PC-9 (cell line): ENCODE measurements around the gene AKR1C1. TPM values are rescaled to one million over a fixed set of nuclear protein-coding genes. Genes with fewer than 3 reads are reported as not detected.
"Not testable (repeated sequence)": the region's sequence is repeated elsewhere in the genome, so short reads cannot be mapped to it uniquely, and the experiment has no call there.

Source experiments
- BruUV-seq: library from RNA; stranded (reverse); fragments of 400-500 nt; replicated peaks from 2 replicates; lab custom pipeline; 2021; lab: Mats Ljungman, UMichigan
- CTCF ChIA-PET: fragments of 300-600 bp; sonication (Branson Sonifier 250); formaldehyde crosslinking; loops from one replicate; lab custom pipeline; 2022; ENCODE audit warnings: antibody characterized with exemption; lab: Charles Lee
- POLR2A ChIA-PET: fragments of 300-600 bp; sonication (Branson Sonifier 250); formaldehyde crosslinking; loops from one replicate; lab custom pipeline; 2022; ENCODE audit warnings: antibody characterized with exemption; ENCODE audit not compliant: unreplicated experiment; lab: Charles Lee
- DNase-seq, 2 experiments: peaks; one replicate each; pipeline versions ENCODE4 v3.0.0 to v3.0.0-alpha.2; 2015 to 2022; ENCODE audit warnings: mixed read lengths in 1 of 2
- H2AFZ ChIP-seq: fragments of 200-600 bp; sonication (generic); 2 replicates; pipeline ENCODE4 v1.8.1; 2017; ENCODE audit warnings: antibody characterized with exemption
- H3F3A ChIP-seq: fragments of 200-600 bp; sonication (generic); 2 replicates; pipeline ENCODE4 v1.8.1; 2017; ENCODE audit warnings: antibody characterized with exemption, mild to moderate bottlenecking, low read depth; ENCODE audit not compliant: insufficient read depth
- H3K27ac ChIP-seq: fragments of 200-600 bp; sonication (generic); 2 replicates; pipeline ENCODE4 v1.6.1; 2016; ENCODE audit warnings: mixed run types
- H3K27me3 ChIP-seq: fragments of 200-600 bp; sonication (generic); 2 replicates; pipeline ENCODE4 v1.6.1; 2016; ENCODE audit warnings: low read depth, mixed run types; ENCODE audit not compliant: insufficient read depth
- H3K36me3 ChIP-seq: fragments of 200-600 bp; sonication (generic); 2 replicates; pipeline ENCODE4 v1.6.1; 2016; ENCODE audit warnings: low read depth, mixed run types
- H3K4me1 ChIP-seq: fragments of 200-600 bp; sonication (generic); replicated peaks from 2 replicates; pipeline ENCODE4 v1.6.1; 2016; ENCODE audit warnings: mixed run types; ENCODE audit not compliant: insufficient read depth
- H3K4me2 ChIP-seq: fragments of 200-600 bp; sonication (generic); 2 replicates; pipeline ENCODE4 v1.6.1; 2017; ENCODE audit warnings: mixed run types
- H3K4me3 ChIP-seq: fragments of 200-600 bp; sonication (generic); 2 replicates; pipeline ENCODE4 v1.6.1; 2016; ENCODE audit warnings: mixed run types
- H3K79me2 ChIP-seq: fragments of 200-600 bp; sonication (generic); 2 replicates; pipeline ENCODE4 v1.6.1; 2017; ENCODE audit warnings: low read depth, mixed run types
- H3K9me2 ChIP-seq: fragments of 200-600 bp; sonication (generic); 2 replicates; pipeline ENCODE4 v1.8.1; 2017; ENCODE audit warnings: mild to moderate bottlenecking; ENCODE audit not compliant: insufficient read depth
- H3K9me3 ChIP-seq: fragments of 200-600 bp; sonication (generic); 2 replicates; pipeline ENCODE4 v1.8.1; 2016; ENCODE audit warnings: low read depth; ENCODE audit not compliant: insufficient read depth
- H4K20me1 ChIP-seq: fragments of 200-600 bp; sonication (generic); 2 replicates; pipeline ENCODE4 v1.8.1; 2017; ENCODE audit not compliant: insufficient read depth
- CTCF ChIP-seq: fragments of 200-600 bp; sonication (generic); conservative IDR thresholded peaks from 2 replicates; pipeline ENCODE4 v1.6.1; 2017; ENCODE audit warnings: mixed run types, antibody characterized with exemption, mild to moderate bottlenecking, moderate library complexity
- EZH2 ChIP-seq: fragments of 200-600 bp; sonication (generic); IDR thresholded peaks from 2 replicates; pipeline ENCODE4 v1.8.0; 2017; ENCODE audit warnings: antibody characterized with exemption, low read depth
- intact Hi-C: fragments of 100-400 bp; cut with micrococcal nuclease; formaldehyde crosslinking; loops from one replicate; pipeline ENCODE4 v1.10.0; 2022; ENCODE audit not compliant: unreplicated experiment
- total RNA-seq: library from RNA; stranded (reverse); gene quantifications from 2 replicates; pipeline ENCODE4 v1.2.3, GENCODE V29; 2021

The AKR1C1 gene
- total RNA-seq, 1 experiment from 2014 or later = 1,313 TPM

- ChIA-PET CTCF (no interaction called here), POLR2A (no interaction called here)
- Histone ChIP-seq H3F3A (peaks cover 9% of the 10 kb centered on the region), H3K36me3 (no peaks in the 10 kb centered on the region), H3K4me1 (peaks cover 19% of the 10 kb centered on the region), H3K9me3 (peaks cover 3% of the 10 kb centered on the region; the same call in 1 of the 2 replicates), H3K79me2 (no peaks in the 10 kb centered on the region), H3K4me3 (no peak overlapping the region), H3K27me3 (no peaks in the 10 kb centered on the region), H3K9me2 (no peaks in the 10 kb centered on the region), H4K20me1 (no peaks in the 10 kb centered on the region), H2AFZ (no peak overlapping the region), H3K27ac (no peak overlapping the region), H3K4me2 (no peak overlapping the region)
- no TSS peak for BruUV-seq
- TF ChIP-seq CTCF (no peak), EZH2 (no peak)
- no peak for DNase-seq
- intact Hi-C loops = no loop called here
These were observed 28.7 kb upstream of the AKR1C1 start for GRCh38 chr10:4934391-4934987.

GRCh38 chr10:4937346-4937745 lies 25.9 kb upstream of the AKR1C1 start:
- peaks cover 3% of the 10 kb centered on the region; the same call in 1 of the 2 replicates for H3K9me3 ChIP-seq
- H3K27ac ChIP-seq = no peak overlapping the region
- H3K27me3 ChIP-seq = no peaks in the 10 kb centered on the region
- ChIA-PET POLR2A (interaction anchor here (0.6 kb wide), 1 partner anchor 12 kb away, joined by 3 read pairs; no protein-coding TSS in a partner anchor), CTCF (no interaction called here)
- H3K4me1 ChIP-seq = peaks cover 42% of the 10 kb centered on the region
- no peaks in the 10 kb centered on the region for H4K20me1 ChIP-seq
- H3K4me2 ChIP-seq = no peak overlapping the region
- no peaks in the 10 kb centered on the region for H3K9me2 ChIP-seq
- H3F3A ChIP-seq = peaks cover 35% of the 10 kb centered on the region
- TF ChIP-seq EZH2 = no peak
- TF ChIP-seq CTCF = no peak
- H3K36me3 ChIP-seq = no peaks in the 10 kb centered on the region
- no peak overlapping the region for H2AFZ ChIP-seq
- no peak overlapping the region for H3K4me3 ChIP-seq
- no TSS peak for BruUV-seq
- intact Hi-C loops = no loop called here
- no peaks in the 10 kb centered on the region for H3K79me2 ChIP-seq
- no peak for DNase-seq

- H3K4me2 ChIP-seq = peak overlapping the region; percentile 48
- H3K27me3 ChIP-seq = no peaks in the 10 kb centered on the region
- no peaks in the 10 kb centered on the region for H3K9me2 ChIP-seq
- TF ChIP-seq CTCF = no peak
- no peak for TF ChIP-seq EZH2
- BruUV-seq = no TSS peak
- H2AFZ ChIP-seq = 0 out of 2 replicates have a peak overlapping the region, but pooled peaks have one; percentile 23
- peak overlapping the region; percentile 100 for H3K27ac ChIP-seq
- 0 out of 2 replicates have a peak, but pooled peaks cover 4% of the 10 kb centered on the region for H3K36me3 ChIP-seq
- POLR2A ChIA-PET = interaction anchor here (0.6 kb wide), 1 partner anchor 24 kb away, joined by 4 read pairs; the partner anchor contains the start of gene AKR1C1
- H3K4me3 ChIP-seq = no peak overlapping the region
- H4K20me1 ChIP-seq = no peaks in the 10 kb centered on the region
- peaks cover 3% of the 10 kb centered on the region; the same call in 1 of the 2 replicates for H3K9me3 ChIP-seq
- intact Hi-C loops = loop anchor here (5.0 kb wide), 1 partner anchor 72 kb away; no protein-coding TSS in a partner anchor
- H3K79me2 ChIP-seq = no peaks in the 10 kb centered on the region
- DNase-seq = peak in 1 of 2 experiments; percentile 46
- CTCF ChIA-PET = no interaction called here
- peaks cover 47% of the 10 kb centered on the region for H3F3A ChIP-seq
- H3K4me1 ChIP-seq = peaks cover 63% of the 10 kb centered on the region
These were observed 23.8 kb upstream of the AKR1C1 start for GRCh38 chr10:4939224-4940072.

GRCh38 chr10:4940073-4940428 lies 23.2 kb upstream of the AKR1C1 start:
- H3K4me3 ChIP-seq, BruUV-seq, POLR2A ChIA-PET, H4K20me1 ChIP-seq, H3K79me2 ChIP-seq, H3K27me3 ChIP-seq, H3K9me2 ChIP-seq, CTCF ChIA-PET, H3K9me3 ChIP-seq, H2AFZ ChIP-seq, DNase-seq, H3K36me3 ChIP-seq: not testable (repeated sequence)
- peaks cover 47% of the 10 kb centered on the region for H3F3A ChIP-seq
- peak overlapping the region; percentile 100 for H3K27ac ChIP-seq
- peaks cover 66% of the 10 kb centered on the region for H3K4me1 ChIP-seq
- peak overlapping the region; percentile 48 for H3K4me2 ChIP-seq
- intact Hi-C loops = loop anchor here (5.0 kb wide), 1 partner anchor 73 kb away; no protein-coding TSS in a partner anchor
